HG02870 (cell line): Measurements from ENCODE around the gene FASTKD2.

Experiments used
- ATAC-seq: cut with Tn5 transposase; IDR thresholded peaks from one replicate; pipeline ENCODE4 v1.9.1; 2021; ENCODE audit warnings: mild to moderate bottlenecking, moderate library complexity; ENCODE audit not compliant: unreplicated experiment

The FASTKD2 gene

DNA sequence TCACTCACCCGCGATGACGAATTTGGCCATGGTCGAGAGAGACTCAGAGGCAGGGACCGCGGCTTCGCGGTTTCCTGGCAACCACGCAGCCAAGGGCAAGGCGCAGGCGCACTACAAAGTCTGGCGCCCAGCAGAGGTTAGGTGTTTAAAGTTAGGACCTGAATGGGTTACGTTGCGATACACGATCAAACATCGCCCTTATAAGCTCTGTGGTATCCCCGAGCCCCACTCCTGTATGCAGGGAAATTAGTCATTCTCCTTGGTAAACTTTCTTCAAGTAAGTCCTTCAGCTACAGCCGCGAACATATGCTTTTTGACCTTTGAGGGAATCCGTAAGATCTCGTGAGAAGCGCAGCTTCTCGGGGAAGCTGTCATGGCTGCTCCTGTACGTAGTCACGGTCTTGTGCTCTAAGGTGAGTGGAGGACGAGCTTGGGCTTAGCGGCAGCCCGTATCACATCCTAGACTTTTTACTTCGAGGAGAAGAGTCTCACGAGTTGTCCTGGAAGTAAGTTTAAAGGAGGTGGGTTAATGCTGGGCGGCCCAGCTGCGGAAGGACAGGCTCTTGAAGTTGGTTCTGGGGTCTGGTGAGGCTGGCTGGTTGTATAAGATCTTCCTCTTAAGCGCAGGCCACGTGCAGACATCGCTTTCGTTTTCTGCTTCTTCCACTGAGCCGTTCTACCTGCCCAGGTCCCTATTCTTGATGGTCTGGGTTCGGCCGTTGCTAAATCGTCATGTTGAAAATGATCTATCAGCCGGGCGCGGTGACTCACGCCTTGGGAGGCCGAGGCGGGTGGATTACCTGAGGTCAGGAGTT lies at the start of gene FASTKD2, which contains the start of gene MDH1B:
Gene FASTKD2 (plus strand): TSS at position 365 of the 815 bp plus-strand sequence. CDS start 1,088 bp downstream, outside the sequence.
Gene MDH1B (minus strand): TSS at position 87 of the 815 bp plus-strand sequence. CDS start 57 bp downstream, at position 30.
- peak; percentile 87 for ATAC-seq

DNA sequence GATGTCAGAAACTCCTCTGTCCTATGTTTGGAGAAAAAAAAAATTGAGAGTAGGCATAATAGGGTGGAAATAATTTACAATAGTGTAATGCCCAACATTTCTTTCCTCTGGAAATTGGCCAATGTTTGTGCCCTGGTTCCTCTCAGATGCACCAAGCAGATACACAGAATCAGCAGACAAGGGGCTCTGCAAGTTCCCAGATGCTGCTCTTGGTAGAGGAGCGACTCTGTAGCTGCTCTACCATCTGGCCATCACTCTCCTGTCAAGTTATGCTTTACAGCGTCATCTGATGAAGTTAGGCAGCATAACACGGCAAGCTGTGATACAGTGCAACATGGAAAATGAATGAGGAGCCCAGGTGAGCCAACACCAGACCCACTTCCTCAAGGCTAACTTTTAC lies 48.8 kb upstream of the FASTKD2 start:
- no peak for ATAC-seq

DNA sequence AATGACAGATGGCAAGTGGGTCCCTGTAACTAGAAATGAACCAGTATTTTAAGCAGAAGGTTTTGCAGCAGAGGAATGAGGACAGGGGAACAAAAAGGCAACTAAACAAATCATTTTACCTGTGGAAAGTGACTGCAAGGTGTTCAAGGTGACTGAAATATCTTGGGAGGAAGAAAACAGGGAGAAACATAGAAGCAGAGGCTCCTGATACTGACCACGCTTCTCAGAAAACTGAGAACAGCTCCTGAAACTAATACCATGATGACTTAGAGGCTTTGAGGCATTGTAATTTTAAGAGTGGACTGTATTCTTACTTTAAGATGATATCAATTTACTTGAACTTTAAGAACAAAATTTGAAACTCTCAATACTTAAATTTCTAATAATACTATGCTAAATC lies 47.1 kb upstream of the FASTKD2 start, which contains the start of gene DYTN:
Gene DYTN (minus strand): TSS at position 101 of the 400 bp plus-strand sequence. CDS start 117 bp downstream, outside the sequence.
- peak; percentile 35 for ATAC-seq

DNA sequence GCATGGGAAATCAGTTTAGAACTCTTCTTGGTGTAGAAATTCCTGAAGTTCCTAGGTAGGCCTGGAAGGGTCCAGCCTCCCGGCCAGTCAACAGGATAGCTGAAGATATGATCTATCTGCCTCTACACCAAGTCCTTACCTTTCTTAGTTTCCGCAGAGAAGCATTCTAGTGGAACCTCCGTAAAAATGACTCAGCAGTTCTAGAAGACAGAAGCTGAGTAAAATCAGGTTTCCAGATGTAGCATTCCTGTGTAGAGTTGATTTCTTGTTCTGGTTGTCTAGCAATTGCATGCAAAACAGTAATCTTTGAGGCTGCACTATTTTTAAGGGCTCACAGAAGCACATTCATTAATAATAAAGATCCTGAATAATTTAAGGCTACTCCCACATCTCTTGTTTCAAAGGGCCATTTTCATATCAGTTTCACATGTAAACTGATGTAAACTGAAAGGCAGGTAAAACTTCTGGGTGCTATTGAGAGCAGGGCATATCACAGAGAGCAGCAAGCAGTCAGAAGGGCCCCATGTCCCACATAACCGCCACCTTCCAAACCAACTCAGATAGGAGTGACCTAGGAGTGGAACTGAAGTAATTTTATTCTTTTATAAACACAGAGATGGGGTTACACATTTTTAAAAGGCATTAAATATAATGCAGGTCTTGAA lies 44.0 kb upstream of the FASTKD2 start:
- peak; percentile 85 for ATAC-seq

GRCh38 chr2:206723288-206723687 lies 42.1 kb upstream of the FASTKD2 start:
- ATAC-seq: no peak

- ATAC-seq: no peak
Measured at GRCh38 chr2:206727287-206727686, 38.1 kb upstream of the FASTKD2 start.

- ATAC-seq: no peak
Measured at GRCh38 chr2:206728277-206729199, 36.9 kb upstream of the FASTKD2 start.

DNA sequence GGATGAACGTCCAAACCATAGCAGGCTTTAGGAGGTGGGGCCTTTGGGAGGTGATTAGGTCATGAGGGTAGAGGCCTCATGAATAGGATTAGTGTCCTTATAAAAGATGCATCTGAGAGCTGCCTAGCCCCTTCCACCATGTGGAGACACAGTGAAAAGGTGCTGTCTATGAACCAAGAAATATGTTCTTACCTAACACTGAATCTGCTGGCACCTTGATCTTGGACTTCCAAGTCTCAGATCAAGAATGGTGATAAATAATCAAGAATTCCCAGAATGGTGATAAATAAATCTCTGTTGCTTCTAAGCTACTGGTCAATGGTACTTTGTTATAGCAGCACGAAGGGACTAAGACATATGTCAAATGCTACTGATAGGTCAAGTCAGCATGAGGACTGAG lies 32.1 kb upstream of the FASTKD2 start:
- ATAC-seq: no peak

- ATAC-seq: no peak
Measured at GRCh38 chr2:206736935-206737334, 28.5 kb upstream of the FASTKD2 start.

DNA sequence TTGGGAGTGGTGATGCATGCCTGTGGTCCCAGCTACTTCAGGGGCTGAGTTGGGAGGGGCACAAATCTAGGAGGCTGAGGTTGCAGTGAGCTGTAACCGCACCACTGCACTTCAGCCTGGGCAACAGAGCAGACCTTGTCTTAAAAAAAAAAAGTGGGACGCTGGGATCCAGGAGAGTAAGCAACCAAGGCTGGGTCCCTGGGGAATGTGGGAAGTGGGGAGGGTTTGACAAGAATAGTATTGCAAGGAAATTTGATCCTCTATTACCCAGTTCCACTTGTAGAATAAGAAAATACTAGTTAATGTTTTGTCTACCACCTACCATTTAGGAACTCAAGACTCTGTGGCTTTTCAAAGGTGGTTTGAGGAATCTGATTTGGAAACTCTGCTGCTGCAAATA lies 26.1 kb upstream of the FASTKD2 start:
- ATAC-seq: no peak

DNA sequence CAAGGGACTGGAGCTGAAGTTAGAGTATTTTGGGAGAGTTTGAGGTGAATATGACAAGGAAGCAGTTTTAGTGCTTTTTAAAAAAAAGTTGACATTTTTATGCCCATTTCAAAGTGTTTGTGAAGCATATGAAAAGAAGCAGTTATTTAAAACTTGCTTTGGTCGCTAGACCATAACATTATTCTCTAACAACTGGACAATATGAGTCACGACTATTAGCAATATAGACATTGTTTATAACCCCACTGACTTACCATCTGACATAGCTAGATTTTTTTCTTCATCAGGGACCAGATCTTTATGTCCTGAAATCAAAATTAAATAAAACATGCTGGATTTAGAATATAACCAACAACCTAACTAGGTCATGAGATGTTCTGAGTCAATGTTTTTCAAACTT lies 24.6 kb upstream of the FASTKD2 start:
- no peak for ATAC-seq

DNA sequence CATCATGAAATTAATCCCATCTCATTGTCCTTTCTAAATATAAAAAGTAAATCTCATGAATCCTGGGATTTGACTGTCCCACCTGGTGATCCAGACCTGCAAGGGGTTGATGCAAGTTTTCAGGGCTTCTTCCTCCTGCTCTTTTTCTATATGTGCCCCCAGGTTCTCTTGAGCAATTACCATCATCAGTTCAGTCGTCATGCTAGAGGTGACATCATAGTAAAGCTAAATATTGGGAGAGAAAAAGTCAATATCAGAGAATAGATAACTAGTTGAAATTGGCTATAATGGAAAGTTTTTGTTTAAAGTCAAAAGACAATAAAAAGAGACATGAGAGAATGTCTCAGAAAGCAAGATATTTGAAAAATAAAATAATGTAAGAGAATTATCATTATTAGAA lies 8.6 kb upstream of the FASTKD2 start:
- ATAC-seq: no peak

- peak; percentile 36 for ATAC-seq
Measured at GRCh38 chr2:206764673-206765241, 649 bp upstream of the FASTKD2 start.

- no peak for ATAC-seq
Measured at GRCh38 chr2:206766057-206766930, 888 bp downstream of the FASTKD2 start.

- ATAC-seq: no peak
Measured at GRCh38 chr2:206774871-206775270, 9.5 kb downstream of the FASTKD2 start.

- ATAC-seq: no peak
Measured at GRCh38 chr2:206776432-206776831, 11.0 kb downstream of the FASTKD2 start.

GRCh38 chr2:206780671-206781070 lies 15.3 kb downstream of the FASTKD2 start:
- ATAC-seq: no peak

DNA sequence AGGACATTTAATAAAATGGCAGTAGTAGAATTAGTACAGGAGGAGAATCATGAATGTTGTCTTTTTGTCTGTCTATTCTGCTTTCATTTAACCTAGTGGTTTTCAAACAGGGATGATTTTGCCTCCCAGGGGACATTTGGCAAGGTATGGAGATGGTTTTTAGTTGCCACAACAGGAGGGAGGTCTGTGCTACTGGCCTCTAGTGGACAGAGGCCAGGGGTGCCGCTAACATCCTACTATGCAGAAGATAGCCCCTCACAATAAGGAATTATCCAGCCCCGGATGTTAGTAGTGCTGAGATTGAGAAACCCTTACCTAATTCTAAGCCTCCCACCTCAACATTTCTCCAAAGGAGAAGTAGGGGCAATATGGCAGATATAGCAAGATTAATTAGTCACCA lies 18.3 kb downstream of the FASTKD2 start:
- ATAC-seq: no peak

GRCh38 chr2:206784559-206785353 lies 19.4 kb downstream of the FASTKD2 start:
- ATAC-seq: no peak
